Measurements from ENCODE around the gene NDUFAF7.

- TF ChIP-seq POLR2A (IDR thresholded peaks at IDR 0.05) (no peak), CTCF (IDR thresholded peaks at IDR 0.05) (no peak)
These were observed 19.5 kb upstream of the NDUFAF7 start for GRCh38 chr2:37211939-37212338.
